Mononuclear cell (primary cell): ENCODE measurements around the gene PLP2. TPM values are rescaled to one million over a fixed set of nuclear protein-coding genes. Genes with fewer than 3 reads are reported as not detected.
"Not testable (repeated sequence)": the region's sequence is repeated elsewhere in the genome, so short reads cannot be mapped to it uniquely, and the experiment has no call there.

ENCODE experiments used
- H3K27me3 ChIP-seq: 2 replicates; pipeline ENCODE4 v1.6.0; 2011; ENCODE audit warnings: low read length, control low read depth; ENCODE audit not compliant: insufficient read depth
- H3K4me1 ChIP-seq: 2 replicates; pipeline ENCODE4 v1.5.1; 2011; ENCODE audit warnings: mild to moderate bottlenecking, low read length, control low read depth; ENCODE audit not compliant: insufficient read depth
- H3K4me3 ChIP-seq: 2 replicates; pipeline ENCODE4 v1.5.1; 2011; ENCODE audit warnings: mild to moderate bottlenecking, low read length, moderate library complexity
- H3K9me3 ChIP-seq: 2 replicates; pipeline ENCODE4 v1.5.1; 2011; ENCODE audit warnings: low read depth, mild to moderate bottlenecking, control low read depth, low read length
- total RNA-seq: library from RNA; depleted of rRNA; stranded (reverse); fragments of >200 nt; gene quantifications from one replicate; pipeline ENCODE4 v1.2.3, GENCODE V29; 2012

The PLP2 gene
- total RNA-seq, 1 donor, result 53.9 TPM

GRCh38 chrX:49155243-49155899 lies 16.3 kb upstream of the PLP2 start:
- Histone ChIP-seq H3K9me3 (no peaks in the 10 kb centered on the region), H3K4me1 (peaks cover 13% of the 10 kb centered on the region), H3K27me3 (no peaks in the 10 kb centered on the region), H3K4me3 (peak overlapping the region; percentile 52)

DNA sequence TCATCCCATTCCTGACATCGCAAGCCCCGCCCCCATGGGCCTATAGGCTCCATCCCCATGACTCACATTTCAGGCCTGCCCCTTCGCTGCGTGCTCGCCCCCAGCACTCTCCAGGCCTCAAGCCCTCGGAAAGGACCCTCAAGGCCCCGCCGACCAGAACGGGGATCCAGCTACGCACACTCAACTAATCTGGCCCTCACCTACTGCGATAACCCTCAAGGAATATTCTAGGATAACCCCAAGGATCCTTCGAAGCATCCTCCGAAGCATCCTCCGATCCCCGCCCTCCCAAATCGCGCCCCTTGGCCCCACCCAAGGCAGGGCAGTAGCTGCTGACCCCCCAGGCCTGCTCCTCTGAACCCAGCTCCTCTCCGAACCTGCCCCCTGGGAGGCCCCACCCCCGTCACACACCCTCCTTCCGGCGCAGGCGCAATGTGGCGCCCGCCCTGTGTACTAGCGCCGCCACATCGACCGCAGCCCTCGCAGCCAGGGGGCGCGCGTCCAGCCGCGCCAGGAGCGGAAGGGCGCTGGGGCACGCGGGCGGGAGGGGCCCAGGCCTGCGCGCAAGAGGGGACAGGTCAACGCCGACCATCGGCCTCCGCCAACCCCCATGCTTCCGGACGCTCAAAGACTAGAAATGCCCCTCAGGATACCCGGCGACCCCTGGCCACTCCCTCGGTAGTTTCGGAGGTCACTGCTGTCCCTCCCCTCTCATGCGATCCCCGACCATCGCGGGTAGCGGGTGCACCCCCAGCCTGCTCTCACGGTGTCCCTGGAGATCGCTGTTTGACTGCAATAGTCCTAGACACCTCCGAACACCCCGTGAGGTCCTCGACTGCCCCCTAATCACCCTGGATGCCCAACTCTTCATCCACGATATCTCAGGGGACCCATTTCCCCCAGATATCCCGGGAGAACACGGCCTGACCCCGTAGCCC lies 15.5 kb upstream of the PLP2 start:
- Histone ChIP-seq H3K4me3 (peak overlapping the region; percentile 52), H3K4me1 (peaks cover 13% of the 10 kb centered on the region), H3K9me3 (no peaks in the 10 kb centered on the region), H3K27me3 (no peaks in the 10 kb centered on the region)

DNA sequence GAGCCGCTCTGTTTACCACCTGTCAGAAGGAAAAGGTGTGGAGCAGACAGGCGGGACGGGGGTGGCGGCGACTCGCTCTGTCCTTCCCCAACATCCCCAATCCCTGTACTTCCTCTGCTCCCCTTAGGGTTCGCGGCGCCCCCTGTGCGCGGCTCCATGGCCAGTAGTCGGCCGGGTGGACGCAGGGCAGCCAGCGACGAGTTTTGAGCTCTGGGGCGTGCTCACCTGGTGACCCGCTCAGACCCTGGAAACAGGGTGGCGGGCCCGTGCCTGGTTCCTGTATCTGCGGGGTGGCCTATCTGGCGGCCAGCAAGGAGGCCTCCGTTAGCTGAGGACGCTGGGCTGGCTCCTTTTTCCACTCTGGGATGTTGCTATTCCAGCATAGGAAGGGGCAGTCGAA lies 14.5 kb upstream of the PLP2 start:
- Histone ChIP-seq H3K27me3 (no peaks in the 10 kb centered on the region), H3K4me3 (no peak overlapping the region), H3K9me3 (no peaks in the 10 kb centered on the region), H3K4me1 (peaks cover 13% of the 10 kb centered on the region)

DNA sequence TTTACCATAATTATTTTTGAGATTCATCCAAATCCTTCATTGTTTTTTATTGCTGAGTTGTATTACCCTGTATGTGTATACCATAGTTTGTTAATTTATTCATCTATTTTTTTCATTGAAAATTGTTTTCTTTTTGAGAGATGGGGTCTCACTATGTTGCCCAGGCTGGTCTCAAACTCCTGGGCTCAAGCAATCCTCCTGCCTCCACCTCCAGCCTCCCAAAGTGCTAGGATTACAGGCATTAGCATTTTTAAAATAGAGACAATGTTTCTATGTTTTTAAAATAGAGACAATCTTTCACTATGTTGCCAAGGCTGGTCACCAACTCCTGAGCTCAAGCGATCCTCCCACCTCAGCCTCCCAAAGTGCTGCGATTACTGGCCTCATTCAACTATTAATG lies 10.8 kb upstream of the PLP2 start:
- Histone ChIP-seq H3K9me3 (no peaks in the 10 kb centered on the region), H3K27me3 (no peaks in the 10 kb centered on the region), H3K4me3 (no peak overlapping the region), H3K4me1 (peaks cover 19% of the 10 kb centered on the region)

- Histone ChIP-seq H3K9me3 (no peaks in the 10 kb centered on the region), H3K4me3 (no peak overlapping the region), H3K4me1 (peaks cover 21% of the 10 kb centered on the region), H3K27me3 (no peaks in the 10 kb centered on the region)
Observed at GRCh38 chrX:49161632-49162031, 10.1 kb upstream of the PLP2 start.

GRCh38 chrX:49162620-49163019 lies 9.1 kb upstream of the PLP2 start, which contains the start of gene MAGIX:
Gene MAGIX (plus strand): TSS chrX:49162758. CDS start chrX:49162890, 132 bp downstream.
- Histone ChIP-seq H3K4me3 (peak within 1 kb of the TSS; percentile 25), H3K27me3 (no peaks in the 10 kb centered on the region), H3K9me3 (no peaks in the 10 kb centered on the region), H3K4me1 (peaks cover 25% of the 10 kb centered on the region)

GRCh38 chrX:49163555-49164419 lies 7.9 kb upstream of the PLP2 start:
- Histone ChIP-seq H3K4me1 (peaks cover 35% of the 10 kb centered on the region), H3K4me3 (peak overlapping the region; percentile 25), H3K27me3 (no peaks in the 10 kb centered on the region), H3K9me3 (no peaks in the 10 kb centered on the region)

GRCh38 chrX:49164589-49165360 lies 6.9 kb upstream of the PLP2 start:
- Histone ChIP-seq H3K4me1 (peaks cover 44% of the 10 kb centered on the region), H3K4me3 (no peak overlapping the region), H3K9me3 (no peaks in the 10 kb centered on the region), H3K27me3 (no peaks in the 10 kb centered on the region)

DNA sequence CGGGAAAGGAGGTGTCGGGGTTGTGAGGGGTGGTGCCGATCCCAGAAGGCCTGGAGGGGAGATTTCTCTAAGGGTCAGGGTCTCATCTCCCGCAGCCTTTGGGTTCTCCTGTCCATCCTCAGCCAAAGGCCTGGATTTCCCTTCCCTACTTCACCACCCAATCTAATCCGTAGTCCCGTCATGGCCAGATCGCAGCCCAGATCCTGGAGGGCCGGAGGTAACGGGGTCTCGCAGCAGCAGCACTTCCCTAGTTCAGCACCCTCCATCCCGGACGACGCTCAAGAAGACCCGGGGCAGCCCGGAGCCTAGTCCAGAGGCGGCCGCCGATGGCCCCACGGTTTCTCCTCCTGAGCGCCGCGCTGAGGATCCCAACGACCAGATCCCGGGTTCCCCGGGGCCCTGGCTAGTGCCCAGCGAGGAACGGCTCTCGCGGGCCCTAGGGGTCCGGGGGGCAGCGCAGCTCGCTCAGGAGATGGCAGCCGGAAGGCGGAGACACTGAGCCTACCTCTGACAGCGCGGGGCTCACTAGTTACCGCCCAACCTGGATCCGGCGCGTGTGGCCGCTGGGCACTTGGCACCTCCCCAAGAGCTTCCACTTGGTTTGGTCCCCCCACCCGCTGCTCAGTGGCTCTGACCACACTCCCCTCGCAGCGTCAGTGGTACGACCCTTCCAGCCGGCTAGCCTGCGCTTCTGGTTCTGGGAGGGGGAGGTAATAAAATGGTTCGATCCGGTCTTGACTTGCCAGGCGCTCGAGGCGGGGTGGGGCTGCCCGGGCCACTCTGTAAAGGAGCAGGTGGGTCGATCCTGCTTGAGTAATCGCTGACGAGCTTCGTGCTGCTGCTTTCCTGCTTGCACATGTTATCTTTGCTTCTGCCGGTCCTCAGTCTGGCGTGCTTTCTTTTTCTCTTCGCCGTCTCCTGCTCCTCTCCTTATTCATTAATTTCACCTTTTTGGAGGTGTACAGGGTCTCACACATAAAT lies 5.5 kb upstream of the PLP2 start:
- peaks cover 55% of the 10 kb centered on the region for H3K4me1 ChIP-seq
- no peaks in the 10 kb centered on the region for H3K27me3 ChIP-seq
- H3K9me3 ChIP-seq, result no peaks in the 10 kb centered on the region
- peak overlapping the region; percentile 37 for H3K4me3 ChIP-seq

GRCh38 chrX:49166914-49167739 lies 4.6 kb upstream of the PLP2 start:
- Histone ChIP-seq H3K9me3 (no peaks in the 10 kb centered on the region), H3K4me3 (peak overlapping the region; percentile 37), H3K27me3 (no peaks in the 10 kb centered on the region), H3K4me1 (peaks cover 55% of the 10 kb centered on the region)

DNA sequence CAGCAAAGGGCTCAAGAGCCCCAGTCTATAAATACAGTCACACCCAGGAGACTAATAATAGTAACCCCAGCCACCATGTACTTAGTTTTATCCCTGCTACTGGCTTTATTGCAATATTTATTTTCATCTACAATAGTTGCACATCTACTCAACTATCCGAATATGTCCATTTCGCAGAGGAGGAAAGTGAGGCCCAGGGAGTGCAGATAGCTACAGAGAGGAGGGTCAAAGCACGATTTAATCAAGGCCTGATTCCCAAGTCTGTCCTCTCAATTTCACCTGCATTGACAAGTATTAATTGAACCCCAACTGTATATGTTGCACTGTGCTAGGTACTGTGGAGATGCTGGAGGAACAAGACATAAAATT lies 4.0 kb upstream of the PLP2 start:
- peak overlapping the region; percentile 37 for H3K4me3 ChIP-seq
- H3K9me3 ChIP-seq, result no peaks in the 10 kb centered on the region
- no peaks in the 10 kb centered on the region for H3K27me3 ChIP-seq
- peaks cover 55% of the 10 kb centered on the region for H3K4me1 ChIP-seq

DNA sequence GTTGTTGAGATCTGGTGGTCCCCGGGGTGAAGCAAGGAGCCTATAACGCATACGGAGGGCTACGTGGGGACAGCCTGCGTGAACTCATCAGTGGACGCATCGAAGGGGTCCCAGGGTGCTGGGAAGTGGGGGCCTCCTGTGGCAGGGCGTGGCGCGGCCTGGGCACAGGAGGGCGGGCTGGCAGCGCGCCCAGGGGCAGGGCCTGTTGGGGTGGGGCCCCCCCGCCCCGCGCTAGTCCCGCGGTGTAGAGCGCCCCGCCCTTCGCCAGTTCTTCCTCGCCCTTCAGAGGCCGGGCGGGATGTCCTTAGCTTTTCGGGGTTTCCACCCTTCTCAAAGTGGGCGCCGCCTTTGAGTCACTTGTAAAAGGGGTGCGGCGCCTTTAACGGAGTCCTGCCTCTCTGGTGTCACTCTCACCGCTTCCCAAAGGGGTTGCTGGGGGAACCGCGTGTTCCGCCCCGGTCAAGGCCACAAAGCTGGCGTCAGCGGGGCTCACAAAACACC lies 632 bp downstream of the PLP2 start:
- Histone ChIP-seq H3K4me3 (peak overlapping the region; percentile 62), H3K4me1 (peaks cover 66% of the 10 kb centered on the region), H3K9me3 (no peaks in the 10 kb centered on the region), H3K27me3 (no peaks in the 10 kb centered on the region)

- H3K4me1 ChIP-seq, result peaks cover 58% of the 10 kb centered on the region
- not testable (repeated sequence) for H3K4me3 ChIP-seq, H3K9me3 ChIP-seq, H3K27me3 ChIP-seq
Observed at GRCh38 chrX:49173544-49173943, 1.8 kb downstream of the PLP2 start.
